ENCODE results near the gene CDHR2.

The CDHR2 gene

GRCh38 chr5:176631383-176632200, 82.5 kb downstream of the CDHR2 start:
- DNase-seq (ENCODE audit: extremely low read depth in 1 of 2, low read depth in 1 of 2): no peak

- DNase-seq (ENCODE audit: extremely low read depth in 1 of 2, low read depth in 1 of 2): no peak
Measured at GRCh38 chr5:176632745-176633144, 83.6 kb downstream of the CDHR2 start.

GRCh38 chr5:176633598-176633997, 84.5 kb downstream of the CDHR2 start:
- DNase-seq (ENCODE audit: extremely low read depth in 1 of 2, low read depth in 1 of 2): no peak

- no peak for DNase-seq (ENCODE audit: extremely low read depth in 1 of 2, low read depth in 1 of 2)
Measured at GRCh38 chr5:176636426-176636825, 87.3 kb downstream of the CDHR2 start.

- no peak for DNase-seq (ENCODE audit: extremely low read depth in 1 of 2, low read depth in 1 of 2)
Measured at GRCh38 chr5:176637556-176637955, 88.4 kb downstream of the CDHR2 start.

GRCh38 chr5:176638437-176638836, 89.3 kb downstream of the CDHR2 start:
- DNase-seq (ENCODE audit: extremely low read depth in 1 of 2, low read depth in 1 of 2): no peak

GRCh38 chr5:176639208-176639607, 90.1 kb downstream of the CDHR2 start:
- no peak for DNase-seq (ENCODE audit: extremely low read depth in 1 of 2, low read depth in 1 of 2)

GRCh38 chr5:176639981-176640380, 90.8 kb downstream of the CDHR2 start:
- no peak for DNase-seq (ENCODE audit: extremely low read depth in 1 of 2, low read depth in 1 of 2)

GRCh38 chr5:176640616-176641015, 91.5 kb downstream of the CDHR2 start:
- DNase-seq (ENCODE audit: extremely low read depth in 1 of 2, low read depth in 1 of 2): no peak

- no peak for DNase-seq (ENCODE audit: extremely low read depth in 1 of 2, low read depth in 1 of 2)
Measured at GRCh38 chr5:176642675-176643490, 93.7 kb downstream of the CDHR2 start.

- DNase-seq (ENCODE audit: extremely low read depth in 1 of 2, low read depth in 1 of 2): no peak
Measured at GRCh38 chr5:176643491-176644219, 94.5 kb downstream of the CDHR2 start.

- DNase-seq (ENCODE audit: extremely low read depth in 1 of 2, low read depth in 1 of 2): no peak
Measured at GRCh38 chr5:176644294-176644693, 95.2 kb downstream of the CDHR2 start.

GRCh38 chr5:176644878-176645670, 95.9 kb downstream of the CDHR2 start:
- no peak for DNase-seq (ENCODE audit: extremely low read depth in 1 of 2, low read depth in 1 of 2)
